HL-60 (cell line): Measurements from ENCODE around the gene ZDHHC16.

Experiments used
- DNase-seq, 2 experiments: peaks; one replicate each; pipeline ENCODE4 v3.0.0-alpha.2; 2010 to 2020; ENCODE audit warnings: low read depth in 1 of 2, low spot score in 1 of 2
- H3K27ac ChIP-seq: fragments of 250-450 bp; sonication (Bioruptor Pico); replicated peaks from 2 replicates; pipeline ENCODE4 v1.5.1; 2020; ENCODE audit warnings: mild to moderate bottlenecking, moderate library complexity
- H3K27me3 ChIP-seq: fragments of 250-450 bp; sonication (Bioruptor Pico); 2 replicates; pipeline ENCODE4 v1.5.1; 2021; ENCODE audit warnings: mild to moderate bottlenecking, moderate library complexity; ENCODE audit not compliant: insufficient read depth, poor library complexity, severe bottlenecking
- H3K4me3 ChIP-seq: replicated peaks from 2 replicates; pipeline ENCODE4 v1.5.1; 2011; ENCODE audit warnings: mild to moderate bottlenecking, control low read depth, low read length; ENCODE audit not compliant: insufficient read depth
- CTCF ChIP-seq: IDR thresholded peaks from one replicate; pipeline ENCODE4 v1.5.1; 2011; ENCODE audit warnings: low read length, control low read depth, inconsistent platforms; ENCODE audit not compliant: insufficient read depth
- GABPA ChIP-seq: IDR thresholded peaks from 2 replicates; pipeline ENCODE4 v1.6.1; 2012; ENCODE audit warnings: low read depth
- POLR2AphosphoS5 ChIP-seq: IDR thresholded peaks from 2 replicates; pipeline ENCODE4 v1.6.1; 2012; ENCODE audit warnings: low read depth
- REST ChIP-seq: IDR thresholded peaks from 2 replicates; pipeline ENCODE4 v1.6.1; 2012; ENCODE audit warnings: low read depth; ENCODE audit not compliant: insufficient replicate concordance
- SPI1 ChIP-seq: IDR thresholded peaks from 2 replicates; pipeline ENCODE4 v1.6.1; 2012; ENCODE audit warnings: low read depth, mild to moderate bottlenecking, borderline replicate concordance
- long read RNA-seq: library from polyadenylated mRNA; unstranded; transcript quantifications from one replicate; pipeline ENCODE4 v2.0.0, GENCODE V29; 2020

Gene ZDHHC16
- long read RNA-seq, transcript ZDHHC16-205 (8 exons, 1,280 nt) = minor isoform, 8 of 80 reads
- long read RNA-seq, transcript ZDHHC16-206 (11 exons, 1,798 nt) = major isoform, 31 of 80 reads
- long read RNA-seq, transcript ZDHHC16-202 (10 exons, 1,718 nt) = minor isoform, 10 of 80 reads
- long read RNA-seq, transcript ZDHHC16-203 (10 exons, 1,647 nt) = minor isoform, 7 of 80 reads
- long read RNA-seq, partial matches to known transcripts = 2 of 80 reads
- long read RNA-seq, other reads (novel, unspliced or antisense) = 18 of 80 reads

GRCh38 chr10:97445722-97446639 is at the start of gene ZDHHC16, which contains the start of gene EXOSC1:
TSS of gene ZDHHC16 (plus strand) at chr10:97446175. CDS start at chr10:97451676, 5,501 bp downstream.
TSS of gene EXOSC1 (minus strand) at chr10:97446006. CDS start at chr10:97445985, 21 bp downstream.
- Histone ChIP-seq H3K27me3 (no peaks in the 10 kb centered on the region), H3K4me3 (peak within 1 kb of the TSS; percentile 74), H3K27ac (peak within 1 kb of the TSS; percentile 66)
- peak; percentile 91 to 96 for DNase-seq
- 0 out of 2 replicates have a peak, but pooled peaks have one; percentile 32 for TF ChIP-seq GABPA
- TF ChIP-seq POLR2AphosphoS5 = peak; percentile 50; the same call in 1 of the 2 replicates
- TF ChIP-seq SPI1 = peak; percentile 77; the same call in 1 of the 2 replicates
- TF ChIP-seq REST = no peak
- no peak for TF ChIP-seq CTCF

GRCh38 chr10:97399843-97400545 is 46.0 kb upstream of the ZDHHC16 start:
- Histone ChIP-seq H3K4me3 (peak overlapping the region; percentile 95), H3K27me3 (no peaks in the 10 kb centered on the region), H3K27ac (peak overlapping the region; percentile 94)
- peak; percentile 56 to 75 for DNase-seq
- TF ChIP-seq POLR2AphosphoS5 (no peak), GABPA (no peak), SPI1 (no peak), REST (no peak), CTCF (no peak)

- TF ChIP-seq REST = no peak
- TF ChIP-seq POLR2AphosphoS5 = peak; percentile 65
- peak; percentile 87 for TF ChIP-seq GABPA
- TF ChIP-seq SPI1 = peak; percentile 98
- TF ChIP-seq CTCF = no peak
- H3K27me3 ChIP-seq = no peaks in the 10 kb centered on the region
- DNase-seq = peak; percentile 98 to 99
- peak within 1 kb of the TSS; percentile 94 for H3K27ac ChIP-seq
- peak within 1 kb of the TSS; percentile 95 for H3K4me3 ChIP-seq
Observed at GRCh38 chr10:97400665-97401454, 45.1 kb upstream of the ZDHHC16 start, which contains the start of gene RRP12. TSS of gene RRP12 (minus strand) at chr10:97401340. CDS start at chr10:97401231, 109 bp downstream.
